ENCODE data around the gene EME2.
A peak's percentile ranks its signal among the peaks of the same experiment; 100 is the strongest.

Gene EME2

GRCh38 chr16:1767116-1767994 is 5.3 kb upstream of the EME2 start:
- DNase-seq = no peak

GRCh38 chr16:1768061-1768766 is 4.4 kb upstream of the EME2 start:
- DNase-seq = no peak

- no peak for DNase-seq
Measured at GRCh38 chr16:1768767-1769401, 3.7 kb upstream of the EME2 start.

GRCh38 chr16:1769402-1770300 is 3.0 kb upstream of the EME2 start:
- no peak for DNase-seq

GRCh38 chr16:1770328-1771187 is 2.1 kb upstream of the EME2 start:
- peak; percentile 14 for DNase-seq

GRCh38 chr16:1771188-1771863 is 1.3 kb upstream of the EME2 start, which contains the start of gene NME3:
NME3 (minus strand) TSS chr16:1771543; CDS start chr16:1771534, 9 bp downstream.
- peak; percentile 49 for DNase-seq

GRCh38 chr16:1771864-1772361 is 697 bp upstream of the EME2 start:
- DNase-seq = no peak

GRCh38 chr16:1772908-1773702 is 495 bp downstream of the EME2 start, which contains the start of gene MRPS34:
MRPS34 (minus strand) TSS chr16:1773134; CDS start chr16:1773119, 15 bp downstream.
- DNase-seq = peak; percentile 83

- peak; percentile 10 for DNase-seq
Measured at GRCh38 chr16:1773703-1774447, 1.3 kb downstream of the EME2 start.

- no peak for DNase-seq
Measured at GRCh38 chr16:1774448-1774780, 1.8 kb downstream of the EME2 start.

GRCh38 chr16:1775006-1775845 is 2.6 kb downstream of the EME2 start:
- DNase-seq = no peak

GRCh38 chr16:1775846-1776671 is 3.4 kb downstream of the EME2 start:
- DNase-seq = peak; percentile 95

- no peak for DNase-seq
Measured at GRCh38 chr16:1776672-1776955, 4.0 kb downstream of the EME2 start.

- DNase-seq = no peak
Measured at GRCh38 chr16:1776991-1777374, 4.4 kb downstream of the EME2 start.

- DNase-seq = no peak
Measured at GRCh38 chr16:1777375-1778199, 5.0 kb downstream of the EME2 start.
